D341Med (cell line): Measurements from ENCODE around the gene ST6GALNAC2.
"Not testable (repeated sequence)": the region's sequence is repeated elsewhere in the genome, so short reads cannot be mapped to it uniquely, and the experiment has no call there.

Experiments used
- DNase-seq: peaks from one replicate; pipeline ENCODE4 v3.0.0; 2012; ENCODE audit warnings: low spot score

ST6GALNAC2 gene

DNA sequence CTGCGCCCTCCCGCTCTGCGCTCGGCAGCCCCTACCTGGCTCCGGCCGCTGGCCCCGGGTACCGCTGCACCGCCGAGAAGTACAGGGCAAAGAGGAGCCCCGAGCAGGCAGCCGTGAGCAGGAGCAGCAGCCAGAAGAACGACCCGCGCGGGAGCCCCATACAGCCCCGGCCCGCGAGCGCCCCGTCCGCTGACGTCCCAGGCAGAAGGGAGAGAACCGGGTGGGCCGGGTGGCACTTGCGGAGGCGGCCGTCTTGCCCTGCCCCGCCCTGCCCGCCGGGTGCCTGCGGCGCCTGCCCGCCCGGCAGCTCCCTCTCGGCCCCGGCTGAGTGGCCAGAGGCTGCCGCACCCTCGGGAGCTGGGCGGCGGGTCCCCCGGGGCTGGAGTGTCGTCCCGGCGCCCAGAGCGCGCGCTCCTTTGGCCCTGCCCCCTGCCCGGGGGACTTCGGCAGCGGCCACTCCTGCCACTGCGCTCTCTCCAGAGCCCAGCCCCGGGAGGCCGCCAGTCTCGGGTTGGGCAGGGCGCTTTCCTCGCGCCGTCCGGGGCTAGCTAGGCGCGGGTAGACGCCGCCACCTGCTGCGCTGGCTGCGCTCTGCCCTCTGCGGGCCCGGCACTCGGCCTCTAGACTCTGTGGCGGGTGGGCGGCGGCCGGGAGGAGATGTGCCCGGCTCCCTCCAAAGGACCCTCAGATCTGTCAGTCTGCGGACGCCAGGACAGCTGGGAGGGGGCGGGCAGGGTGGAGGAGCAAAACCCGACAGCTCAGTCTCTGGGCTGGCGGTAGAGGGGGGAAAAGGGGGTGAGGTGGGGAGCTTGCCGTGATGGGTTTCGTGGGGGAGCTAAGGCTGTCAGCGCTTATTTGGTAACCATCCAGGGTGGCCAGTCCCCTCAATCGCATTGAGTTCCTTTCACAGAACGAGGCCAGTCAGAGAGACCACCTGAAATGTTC lies at the start of gene ST6GALNAC2:
Gene ST6GALNAC2 (minus strand): TSS at position 212 of the 945 bp plus-strand sequence. CDS start 52 bp downstream, at position 160.
- DNase-seq, result peak; percentile 92

GRCh38 chr17:76635039-76635438 lies 49.4 kb upstream of the ST6GALNAC2 start:
- no peak for DNase-seq

DNA sequence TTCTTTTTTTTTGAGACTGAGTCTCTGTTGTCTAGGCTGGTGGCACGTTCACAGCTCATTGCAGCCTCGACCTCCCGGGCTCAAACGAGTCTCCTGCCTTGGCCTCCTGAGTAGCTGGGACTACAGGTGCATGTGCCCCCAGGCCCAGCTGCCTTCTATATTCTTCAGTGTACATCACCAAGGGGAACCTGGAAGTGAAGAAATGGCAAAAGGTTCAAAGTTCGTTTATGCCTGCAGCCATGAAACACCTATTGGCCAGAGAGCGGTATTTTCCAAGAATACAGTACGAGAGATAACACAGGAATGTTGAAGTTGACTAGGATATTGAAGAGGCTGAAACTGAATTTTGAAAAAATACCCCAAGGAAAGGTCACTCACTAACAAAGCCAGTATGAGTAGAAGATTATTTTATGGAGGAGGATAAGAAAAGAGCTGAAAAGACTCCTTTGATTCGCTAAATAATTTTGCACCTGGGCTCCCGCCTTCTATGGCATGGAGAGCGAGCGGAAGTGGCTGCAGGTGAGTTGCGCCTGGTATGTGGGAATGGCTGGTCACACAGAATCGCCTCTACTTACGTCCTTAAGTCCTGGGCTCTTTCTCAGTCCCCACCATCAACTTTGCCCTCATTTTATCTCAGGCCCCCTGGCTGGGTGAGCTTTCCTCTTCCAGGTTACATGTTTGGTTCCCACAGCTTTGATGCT lies 48.1 kb upstream of the ST6GALNAC2 start:
- DNase-seq, result no peak

DNA sequence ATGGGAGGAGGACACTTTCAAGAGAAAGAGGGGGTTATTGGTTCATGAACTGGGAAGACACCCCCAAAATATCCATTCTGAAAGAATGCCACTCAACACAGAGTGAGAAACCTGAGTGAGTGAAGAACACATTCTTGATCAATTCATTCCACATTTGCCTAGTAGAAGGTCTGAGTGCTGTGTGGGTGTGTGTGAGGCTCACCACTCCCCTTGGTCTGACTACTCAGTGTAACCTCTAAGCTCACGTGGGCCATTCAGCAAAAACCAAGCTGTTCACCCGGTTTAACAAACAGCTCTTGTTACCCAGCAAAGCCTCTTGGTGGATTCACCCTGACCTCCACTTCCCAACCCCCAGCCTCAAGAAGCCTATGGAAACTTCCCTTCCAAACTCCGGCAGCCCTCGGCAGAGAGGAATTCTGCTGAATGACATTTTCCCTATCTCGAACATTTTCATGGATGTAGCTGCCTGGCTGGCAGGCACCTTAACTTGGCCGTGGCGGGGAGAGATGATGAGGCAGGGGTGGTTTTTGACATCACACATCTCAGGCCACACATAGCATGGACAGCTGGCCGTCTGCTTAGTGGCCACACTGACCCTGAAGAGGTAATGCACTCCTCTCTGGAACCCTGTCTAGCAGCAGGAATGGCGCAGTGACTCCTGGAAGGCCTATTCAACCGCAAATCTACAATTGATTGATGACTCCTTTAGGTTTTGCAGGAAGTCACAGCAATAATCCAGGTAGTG lies 46.3 kb upstream of the ST6GALNAC2 start:
- no peak for DNase-seq

DNA sequence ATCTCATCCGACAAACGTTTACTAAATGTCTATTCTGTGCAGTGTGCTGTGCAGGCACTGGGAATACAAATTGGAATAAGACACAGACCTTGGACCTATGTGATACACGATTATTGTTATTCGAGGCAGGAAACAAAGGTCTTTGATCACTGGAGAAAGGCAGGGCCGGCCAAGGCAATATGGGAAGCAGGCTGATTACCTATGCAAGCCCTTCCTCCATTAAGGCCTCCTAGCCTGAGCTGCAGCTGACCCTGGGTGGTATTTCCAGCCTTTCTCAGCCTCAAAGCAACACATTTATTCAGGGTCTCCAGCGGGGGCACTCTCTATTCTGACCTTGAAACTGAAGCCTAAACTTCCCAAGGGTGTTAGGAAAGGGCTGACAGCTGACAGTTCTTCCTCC lies 44.5 kb upstream of the ST6GALNAC2 start:
- DNase-seq, result no peak

DNA sequence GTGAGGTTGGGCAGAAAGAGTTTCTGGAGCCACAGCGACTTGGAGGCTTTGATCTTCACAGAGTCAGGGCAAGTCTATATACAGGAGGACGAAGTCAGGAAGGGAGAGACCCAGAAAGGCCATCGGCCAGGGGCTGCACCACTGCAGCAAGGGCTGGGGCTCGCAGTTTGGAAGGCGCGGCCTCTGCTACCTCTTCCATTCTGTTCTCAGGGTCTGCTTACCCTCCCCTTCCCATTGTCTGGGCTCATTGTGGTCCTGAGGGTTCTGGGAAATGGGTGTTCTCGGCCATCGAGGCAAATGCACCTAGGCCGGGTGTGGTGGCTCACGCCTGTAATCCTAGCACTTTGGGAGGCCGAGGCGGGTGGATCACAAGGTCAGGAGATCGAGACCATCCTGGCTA lies 41.9 kb upstream of the ST6GALNAC2 start:
- no peak for DNase-seq

DNA sequence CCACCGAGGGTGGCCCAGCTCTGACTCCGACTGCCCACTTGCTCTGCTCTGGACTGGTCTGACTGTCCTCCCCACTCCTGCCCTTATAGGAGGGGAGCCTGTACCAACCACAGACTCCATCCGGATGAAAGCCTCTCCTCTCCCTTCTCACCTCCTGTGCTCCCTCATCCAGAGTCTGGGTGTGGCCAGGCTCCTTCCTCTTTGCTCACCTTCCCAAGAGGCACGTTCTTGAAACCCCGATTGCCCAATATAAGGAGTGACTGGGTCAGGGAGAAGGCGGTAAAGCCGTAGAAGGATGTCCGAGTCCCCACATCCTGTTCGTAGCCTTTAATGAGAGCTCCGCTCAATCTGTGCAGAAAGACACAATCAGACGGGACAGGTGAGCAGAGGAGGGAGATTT lies 40.8 kb upstream of the ST6GALNAC2 start:
- DNase-seq, result no peak

- DNase-seq, result no peak
Observed at GRCh38 chr17:76625496-76625895, 39.8 kb upstream of the ST6GALNAC2 start.

GRCh38 chr17:76623271-76624146 lies 37.8 kb upstream of the ST6GALNAC2 start:
- DNase-seq, result peak; percentile 96

- no peak for DNase-seq
Observed at GRCh38 chr17:76617838-76618237, 32.2 kb upstream of the ST6GALNAC2 start.

DNA sequence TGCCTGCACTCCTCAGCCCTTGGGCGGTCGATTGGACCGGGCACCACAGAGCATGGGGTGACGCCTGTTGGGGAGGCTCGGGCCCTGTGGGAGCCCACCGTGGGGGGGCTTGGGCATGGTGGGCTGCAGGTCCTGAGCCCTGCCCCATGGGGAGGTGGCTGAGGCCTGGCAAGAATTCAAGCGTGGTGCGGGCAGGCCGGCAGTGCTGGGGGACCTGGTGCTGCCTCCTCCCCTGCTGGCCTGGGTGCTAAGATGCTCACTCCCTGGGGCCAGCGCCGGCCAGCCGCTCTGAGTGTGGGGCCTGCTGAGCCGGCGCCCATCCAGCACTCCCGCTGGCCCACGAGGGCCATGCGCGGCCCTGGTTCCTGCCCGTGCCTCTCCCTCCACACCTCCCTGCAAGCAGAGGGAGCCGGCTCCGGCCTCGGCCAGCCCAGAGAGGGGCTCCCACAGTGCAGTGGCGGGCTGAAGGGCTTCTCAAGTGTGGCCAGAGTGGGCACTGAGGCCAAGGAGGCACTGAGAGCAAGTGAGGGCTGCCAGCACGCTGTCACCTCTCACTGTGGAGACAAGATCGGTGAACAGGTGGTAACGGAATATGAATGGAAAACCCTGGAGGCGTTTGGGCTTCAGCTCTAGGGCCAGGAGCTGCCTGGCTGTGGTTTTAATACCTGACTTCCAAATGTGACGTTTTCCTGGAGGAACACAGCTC lies 29.4 kb upstream of the ST6GALNAC2 start:
- no peak for DNase-seq

GRCh38 chr17:76614064-76614759 lies 28.6 kb upstream of the ST6GALNAC2 start:
- DNase-seq, result not testable (repeated sequence)

DNA sequence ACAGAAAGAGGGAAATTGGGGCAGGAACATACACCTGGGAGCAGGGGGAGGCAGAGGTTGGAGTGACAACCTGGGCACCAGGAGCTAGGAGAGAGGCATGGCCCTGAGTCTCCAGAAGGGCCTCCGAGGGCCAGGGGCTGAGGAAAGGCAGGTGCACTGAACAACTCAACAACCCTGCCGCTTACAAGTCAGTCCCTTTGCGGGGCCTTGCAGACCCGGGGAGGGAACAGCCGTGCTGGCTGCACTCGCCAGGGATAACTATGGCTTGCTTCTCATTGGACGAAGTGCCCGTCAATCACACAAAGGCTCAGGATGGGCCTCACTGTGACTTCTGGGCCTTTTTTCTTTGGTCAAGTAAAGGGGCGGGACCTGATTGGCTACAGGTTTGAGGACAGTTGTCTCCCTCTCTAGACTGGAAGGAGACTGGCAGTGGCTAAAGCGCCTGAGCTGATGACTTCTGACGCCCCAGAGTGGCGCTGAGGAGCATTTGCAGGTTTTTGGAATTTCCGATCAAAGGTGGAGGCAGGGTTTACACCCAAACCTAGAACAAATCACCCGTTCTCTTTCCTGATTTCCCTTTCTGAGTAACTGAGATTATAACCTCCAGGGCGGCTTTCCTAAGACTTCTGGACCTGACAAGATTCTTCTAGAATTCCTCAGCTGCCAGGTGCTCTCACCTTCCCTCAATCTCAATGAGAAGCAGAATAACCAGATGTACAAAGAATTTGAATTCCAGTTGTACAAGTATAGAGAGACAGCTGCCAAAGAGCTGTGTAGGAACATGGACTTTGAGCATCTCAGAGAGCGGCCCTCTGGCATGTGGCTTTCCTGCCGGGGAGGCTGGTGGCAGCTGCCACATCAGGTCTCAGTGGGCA lies 27.6 kb upstream of the ST6GALNAC2 start:
- no peak for DNase-seq

- DNase-seq, result no peak
Observed at GRCh38 chr17:76612465-76612864, 26.8 kb upstream of the ST6GALNAC2 start.

GRCh38 chr17:76611758-76612157 lies 26.1 kb upstream of the ST6GALNAC2 start:
- DNase-seq, result no peak

DNA sequence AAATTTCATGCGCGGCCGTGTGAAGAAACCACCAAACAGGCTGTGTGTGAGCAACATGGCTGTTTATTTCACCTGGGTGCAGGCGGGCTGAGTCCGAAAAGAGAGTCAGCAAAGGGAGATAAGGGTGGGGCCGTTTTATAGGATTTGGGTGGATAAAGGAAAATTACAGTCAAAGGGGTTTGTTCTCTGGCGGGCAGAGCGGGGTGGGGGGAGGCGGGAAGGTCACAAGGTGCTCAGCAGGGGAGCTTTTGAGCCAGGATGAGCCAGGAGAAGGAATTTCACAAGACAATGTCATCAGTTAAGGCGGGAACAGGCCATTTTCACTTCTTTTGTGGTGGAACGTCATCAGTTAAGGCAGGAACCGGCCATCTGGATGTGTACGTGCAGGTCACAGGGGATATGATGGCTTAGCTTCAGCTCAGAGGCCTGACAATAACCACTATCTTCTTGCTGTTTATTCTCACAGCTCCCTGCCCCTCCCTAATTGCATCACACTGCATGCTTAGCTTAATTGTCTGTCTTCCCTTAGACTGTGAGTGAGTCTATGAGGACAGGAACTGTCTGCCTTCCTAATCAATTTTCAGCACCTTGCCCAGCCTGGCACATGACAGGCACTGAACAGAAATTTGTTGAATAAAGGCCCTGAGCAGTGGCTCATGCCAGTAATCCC lies 25.6 kb upstream of the ST6GALNAC2 start:
- not testable (repeated sequence) for DNase-seq

- not testable (repeated sequence) for DNase-seq
Observed at GRCh38 chr17:76606685-76607084, 21.0 kb upstream of the ST6GALNAC2 start.

DNA sequence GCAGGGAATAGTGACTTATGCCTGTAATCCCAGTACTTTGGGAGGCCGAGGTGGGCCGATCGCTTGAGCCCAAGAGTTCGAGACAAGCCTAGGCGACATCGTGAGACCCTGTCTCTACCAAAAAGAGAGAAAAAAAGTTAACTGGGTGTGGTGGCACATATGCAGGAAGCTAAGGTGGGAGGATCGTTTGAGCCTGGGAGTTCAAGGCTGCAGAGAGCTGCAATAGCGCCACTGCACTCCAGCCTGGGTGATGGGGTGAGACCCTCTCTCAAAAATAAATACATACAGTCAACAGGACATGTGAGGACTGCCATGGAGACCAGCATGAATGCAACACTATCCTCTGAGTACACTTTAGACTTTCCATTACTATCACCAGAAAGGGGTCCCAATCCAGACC lies 15.4 kb upstream of the ST6GALNAC2 start:
- no peak for DNase-seq
